ENCODE results near the gene EIF4H. TPM values are rescaled to one million over a fixed set of nuclear protein-coding genes. Genes with fewer than 3 reads are reported as not detected.

The EIF4H gene
- total RNA-seq, 1 experiment from 2014 or later, result 384 TPM

DNA sequence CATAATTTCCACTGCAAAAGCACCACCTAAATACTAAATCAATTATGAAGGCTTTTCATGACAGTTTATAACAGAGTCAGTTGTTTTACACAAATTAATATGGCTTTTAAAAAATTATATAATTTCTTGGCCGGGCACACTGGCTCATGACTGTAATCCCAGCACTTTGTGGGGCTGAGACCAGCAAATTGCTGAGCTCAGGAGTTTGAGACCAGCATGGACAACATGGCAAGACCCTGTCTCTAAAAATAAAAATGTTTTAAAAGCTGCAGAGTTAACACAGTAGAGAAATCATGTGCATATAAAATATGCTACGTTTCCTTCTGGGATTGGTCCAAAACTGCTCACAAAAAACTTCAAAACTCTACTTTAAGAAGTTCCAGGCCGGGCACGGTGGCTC lies 43.6 kb upstream of the EIF4H start:
- RAD21 ChIA-PET (ENCODE audit: low non-redundant PET in 1 of 2, low total read pairs in 2 of 2, uncharacterized antibody in 2 of 2, unreplicated experiment in 2 of 2), result interaction anchor here in 1 of 2 experiments (0.6 kb wide), 1 partner anchor 58 kb away, joined by 8 read pairs; no protein-coding TSS in a partner anchor

More for the DNA sequence above, 43.6 kb upstream of the EIF4H start:
- Histone ChIP-seq H3K27me3 (ENCODE audit: insufficient read depth, low read length) (no peaks in the 10 kb centered on the region), H3K4me3 (replicated peaks in 1 of 2; ENCODE audit: low read depth in 1 of 2, low read length in 2 of 2) (no peak overlapping the region), H3K4me1 (ENCODE audit: control insufficient read depth in 1 of 2, insufficient read depth in 2 of 2, low read length in 2 of 2) (peaks cover 27 to 35% of the 10 kb centered on the region in 2 experiments), H3K4me2 (ENCODE audit: low read length) (no peak overlapping the region), H3K27ac (ENCODE audit: low read depth, low read length) (no peak overlapping the region), H3K79me2 (ENCODE audit: insufficient read depth, low read length) (no peaks in the 10 kb centered on the region), H2AFZ (ENCODE audit: low read depth, low read length, poor library complexity, severe bottlenecking) (peak overlapping the region; percentile 17), H3K9ac (ENCODE audit: low read length) (no peak overlapping the region), H3K36me3 (ENCODE audit: control insufficient read depth in 1 of 2, insufficient read depth in 2 of 2, low read length in 2 of 2) (no peaks in the 10 kb centered on the region), H3K9me2 (ENCODE audit: insufficient read depth) (no peaks in the 10 kb centered on the region), H4K20me1 (ENCODE audit: insufficient read depth) (no peaks in the 10 kb centered on the region), H3K9me3 (ENCODE audit: control insufficient read depth in 1 of 2, insufficient read depth in 1 of 2, low read depth in 1 of 2, low read length in 2 of 2) (no peaks in the 10 kb centered on the region)
- ATAC-seq, result no peak
- intact Hi-C loops (cut with micrococcal nuclease), result no loop called here
- BruUV-seq (replicated peaks), result no TSS peak
- ChIA-PET POLR2A (no interaction called here), CTCF (interaction anchor here (1.4 kb wide), 1 partner anchor 11 kb away, joined by 5 read pairs; no protein-coding TSS in a partner anchor)
- TF ChIP-seq ZNF274 (IDR thresholded peaks at IDR 0.05; ENCODE audit: low read depth, low read length) (no peak), CEBPB (IDR thresholded peaks at IDR 0.05; ENCODE audit: low read depth) (no peak), SP1 (IDR thresholded peaks at IDR 0.05; ENCODE audit: low read depth) (no peak), RAD21 (IDR thresholded peaks at IDR 0.05; ENCODE audit: low read depth) (no peak), YY1 (IDR thresholded peaks at IDR 0.05; ENCODE audit: extremely low read depth, insufficient replicate concordance, low read depth, low read length) (no peak), ELF1 (IDR thresholded peaks at IDR 0.05; ENCODE audit: borderline replicate concordance, low read depth) (no peak), POLR2A (IDR thresholded peaks at IDR 0.05; ENCODE audit: borderline replicate concordance, extremely low read depth, insufficient read depth, insufficient read length) (no peak), CBX3 (IDR thresholded peaks at IDR 0.05; ENCODE audit: low read depth) (no peak), ZFX (IDR thresholded peaks at IDR 0.05) (no peak), POLR2AphosphoS5 (IDR thresholded peaks at IDR 0.05; ENCODE audit: low read depth, low read length) (no peak), SRF (IDR thresholded peaks at IDR 0.05; ENCODE audit: low read depth) (no peak), EZH2phosphoT487 (IDR thresholded peaks at IDR 0.05; ENCODE audit: borderline replicate concordance) (no peak), TCF7L2 (IDR thresholded peaks at IDR 0.05; ENCODE audit: borderline replicate concordance, extremely low read depth, insufficient read depth, insufficient read length) (no peak), FOSL1 (IDR thresholded peaks at IDR 0.05; ENCODE audit: low read depth) (no peak), EZH2 (IDR thresholded peaks at IDR 0.05) (no peak)
- TF ChIP-seq, protein P1, sequence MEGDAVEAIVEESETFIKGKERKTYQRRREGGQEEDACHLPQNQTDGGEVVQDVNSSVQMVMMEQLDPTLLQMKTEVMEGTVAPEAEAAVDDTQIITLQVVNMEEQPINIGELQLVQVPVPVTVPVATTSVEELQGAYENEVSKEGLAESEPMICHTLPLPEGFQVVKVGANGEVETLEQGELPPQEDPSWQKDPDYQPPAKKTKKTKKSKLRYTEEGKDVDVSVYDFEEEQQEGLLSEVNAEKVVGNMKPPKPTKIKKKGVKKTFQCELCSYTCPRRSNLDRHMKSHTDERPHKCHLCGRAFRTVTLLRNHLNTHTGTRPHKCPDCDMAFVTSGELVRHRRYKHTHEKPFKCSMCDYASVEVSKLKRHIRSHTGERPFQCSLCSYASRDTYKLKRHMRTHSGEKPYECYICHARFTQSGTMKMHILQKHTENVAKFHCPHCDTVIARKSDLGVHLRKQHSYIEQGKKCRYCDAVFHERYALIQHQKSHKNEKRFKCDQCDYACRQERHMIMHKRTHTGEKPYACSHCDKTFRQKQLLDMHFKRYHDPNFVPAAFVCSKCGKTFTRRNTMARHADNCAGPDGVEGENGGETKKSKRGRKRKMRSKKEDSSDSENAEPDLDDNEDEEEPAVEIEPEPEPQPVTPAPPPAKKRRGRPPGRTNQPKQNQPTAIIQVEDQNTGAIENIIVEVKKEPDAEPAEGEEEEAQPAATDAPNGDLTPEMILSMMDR (IDR thresholded peaks at IDR 0.05 in 2 of 3, conservative IDR thresholded peaks at IDR 0.05 in 1 of 3; ENCODE audit: borderline replicate concordance in 1 of 3, insufficient read depth in 1 of 3, low read depth in 2 of 3, low read length in 2 of 3), result no peak
- TF ChIP-seq, protein P2, sequence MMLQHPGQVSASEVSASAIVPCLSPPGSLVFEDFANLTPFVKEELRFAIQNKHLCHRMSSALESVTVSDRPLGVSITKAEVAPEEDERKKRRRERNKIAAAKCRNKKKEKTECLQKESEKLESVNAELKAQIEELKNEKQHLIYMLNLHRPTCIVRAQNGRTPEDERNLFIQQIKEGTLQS (IDR thresholded peaks at IDR 0.05), result no peak
- TF ChIP-seq, protein P3, sequence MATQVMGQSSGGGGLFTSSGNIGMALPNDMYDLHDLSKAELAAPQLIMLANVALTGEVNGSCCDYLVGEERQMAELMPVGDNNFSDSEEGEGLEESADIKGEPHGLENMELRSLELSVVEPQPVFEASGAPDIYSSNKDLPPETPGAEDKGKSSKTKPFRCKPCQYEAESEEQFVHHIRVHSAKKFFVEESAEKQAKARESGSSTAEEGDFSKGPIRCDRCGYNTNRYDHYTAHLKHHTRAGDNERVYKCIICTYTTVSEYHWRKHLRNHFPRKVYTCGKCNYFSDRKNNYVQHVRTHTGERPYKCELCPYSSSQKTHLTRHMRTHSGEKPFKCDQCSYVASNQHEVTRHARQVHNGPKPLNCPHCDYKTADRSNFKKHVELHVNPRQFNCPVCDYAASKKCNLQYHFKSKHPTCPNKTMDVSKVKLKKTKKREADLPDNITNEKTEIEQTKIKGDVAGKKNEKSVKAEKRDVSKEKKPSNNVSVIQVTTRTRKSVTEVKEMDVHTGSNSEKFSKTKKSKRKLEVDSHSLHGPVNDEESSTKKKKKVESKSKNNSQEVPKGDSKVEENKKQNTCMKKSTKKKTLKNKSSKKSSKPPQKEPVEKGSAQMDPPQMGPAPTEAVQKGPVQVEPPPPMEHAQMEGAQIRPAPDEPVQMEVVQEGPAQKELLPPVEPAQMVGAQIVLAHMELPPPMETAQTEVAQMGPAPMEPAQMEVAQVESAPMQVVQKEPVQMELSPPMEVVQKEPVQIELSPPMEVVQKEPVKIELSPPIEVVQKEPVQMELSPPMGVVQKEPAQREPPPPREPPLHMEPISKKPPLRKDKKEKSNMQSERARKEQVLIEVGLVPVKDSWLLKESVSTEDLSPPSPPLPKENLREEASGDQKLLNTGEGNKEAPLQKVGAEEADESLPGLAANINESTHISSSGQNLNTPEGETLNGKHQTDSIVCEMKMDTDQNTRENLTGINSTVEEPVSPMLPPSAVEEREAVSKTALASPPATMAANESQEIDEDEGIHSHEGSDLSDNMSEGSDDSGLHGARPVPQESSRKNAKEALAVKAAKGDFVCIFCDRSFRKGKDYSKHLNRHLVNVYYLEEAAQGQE (IDR thresholded peaks at IDR 0.05; ENCODE audit: low read depth), result no peak
- TF ChIP-seq, protein P4, sequence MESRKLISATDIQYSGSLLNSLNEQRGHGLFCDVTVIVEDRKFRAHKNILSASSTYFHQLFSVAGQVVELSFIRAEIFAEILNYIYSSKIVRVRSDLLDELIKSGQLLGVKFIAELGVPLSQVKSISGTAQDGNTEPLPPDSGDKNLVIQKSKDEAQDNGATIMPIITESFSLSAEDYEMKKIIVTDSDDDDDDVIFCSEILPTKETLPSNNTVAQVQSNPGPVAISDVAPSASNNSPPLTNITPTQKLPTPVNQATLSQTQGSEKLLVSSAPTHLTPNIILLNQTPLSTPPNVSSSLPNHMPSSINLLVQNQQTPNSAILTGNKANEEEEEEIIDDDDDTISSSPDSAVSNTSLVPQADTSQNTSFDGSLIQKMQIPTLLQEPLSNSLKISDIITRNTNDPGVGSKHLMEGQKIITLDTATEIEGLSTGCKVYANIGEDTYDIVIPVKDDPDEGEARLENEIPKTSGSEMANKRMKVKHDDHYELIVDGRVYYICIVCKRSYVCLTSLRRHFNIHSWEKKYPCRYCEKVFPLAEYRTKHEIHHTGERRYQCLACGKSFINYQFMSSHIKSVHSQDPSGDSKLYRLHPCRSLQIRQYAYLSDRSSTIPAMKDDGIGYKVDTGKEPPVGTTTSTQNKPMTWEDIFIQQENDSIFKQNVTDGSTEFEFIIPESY (IDR thresholded peaks at IDR 0.05; ENCODE audit: extremely low read depth, insufficient replicate concordance, low read length), result no peak
- DNase-seq (ENCODE audit: low read depth, low spot score), result no peak

All from HCT116 (cell line).